Measurements from ENCODE around the gene TP53I3. TPM values are rescaled to one million over a fixed set of nuclear protein-coding genes. Genes with fewer than 3 reads are reported as not detected.
A peak's percentile ranks its signal among the peaks of the same experiment; 100 is the strongest.

Gene TP53I3
- total RNA-seq, 4 donors from 2014 or later: 3.3 to 7.6 (median 4.9) TPM

DNA sequence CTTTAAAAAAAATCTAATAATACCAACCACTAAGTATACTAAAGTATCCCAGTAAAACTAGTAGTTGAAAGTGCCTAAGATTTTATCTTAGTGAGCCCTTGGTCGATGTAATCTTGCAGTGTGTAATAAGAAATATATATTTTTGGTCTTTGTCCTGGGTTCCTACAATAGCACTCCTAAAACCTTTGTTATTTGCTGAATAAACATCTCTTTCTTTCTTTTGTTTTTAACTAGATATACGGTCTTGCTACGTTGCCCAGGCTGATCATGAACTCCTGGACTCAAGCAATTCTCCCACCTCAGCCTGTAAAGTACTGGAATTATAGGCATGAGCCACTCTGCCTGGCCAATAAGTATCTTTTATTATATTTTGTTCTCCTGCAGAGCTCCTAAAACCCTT lies 2.4 kb upstream of the TP53I3 start:
- in situ Hi-C loops (cut with MboI; ENCODE audit: low sequenced_read_pairs in 4 of 4) (loop anchor here (10.0 to 25.0 kb wide), 3 partner anchors 162 to 262 kb away; partner anchors contain the start of gene ATAD2B (in 1 of the 4)), intact Hi-C loops (cut with DNase I; ENCODE audit: low total_unique reads) (no loop called here)
- Histone ChIP-seq H3K4me1 (peaks cover 8 to 12% of the 10 kb centered on the region in 2 donors), H3K27me3 (no peaks in the 10 kb centered on the region), H3K4me3 (no peak overlapping the region), H3K36me3 (peaks cover 0 to 8% of the 10 kb centered on the region in 2 donors), H3K9me3 (no peaks in the 10 kb centered on the region), H3K27ac (no peak overlapping the region)
- ATAC-seq: no peak
- no peak for DNase-seq
- no peak for TF ChIP-seq POLR2A (IDR thresholded peaks at IDR 0.05)
- TF ChIP-seq, protein P1, sequence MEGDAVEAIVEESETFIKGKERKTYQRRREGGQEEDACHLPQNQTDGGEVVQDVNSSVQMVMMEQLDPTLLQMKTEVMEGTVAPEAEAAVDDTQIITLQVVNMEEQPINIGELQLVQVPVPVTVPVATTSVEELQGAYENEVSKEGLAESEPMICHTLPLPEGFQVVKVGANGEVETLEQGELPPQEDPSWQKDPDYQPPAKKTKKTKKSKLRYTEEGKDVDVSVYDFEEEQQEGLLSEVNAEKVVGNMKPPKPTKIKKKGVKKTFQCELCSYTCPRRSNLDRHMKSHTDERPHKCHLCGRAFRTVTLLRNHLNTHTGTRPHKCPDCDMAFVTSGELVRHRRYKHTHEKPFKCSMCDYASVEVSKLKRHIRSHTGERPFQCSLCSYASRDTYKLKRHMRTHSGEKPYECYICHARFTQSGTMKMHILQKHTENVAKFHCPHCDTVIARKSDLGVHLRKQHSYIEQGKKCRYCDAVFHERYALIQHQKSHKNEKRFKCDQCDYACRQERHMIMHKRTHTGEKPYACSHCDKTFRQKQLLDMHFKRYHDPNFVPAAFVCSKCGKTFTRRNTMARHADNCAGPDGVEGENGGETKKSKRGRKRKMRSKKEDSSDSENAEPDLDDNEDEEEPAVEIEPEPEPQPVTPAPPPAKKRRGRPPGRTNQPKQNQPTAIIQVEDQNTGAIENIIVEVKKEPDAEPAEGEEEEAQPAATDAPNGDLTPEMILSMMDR (IDR thresholded peaks at IDR 0.05 in 4 of 5, conservative IDR thresholded peaks at IDR 0.05 in 1 of 5): no peak

GRCh38 chr2:24086241-24086640 lies 1.6 kb upstream of the TP53I3 start:
- H3K27me3 ChIP-seq: no peaks in the 10 kb centered on the region
- DNase-seq: no peak
- peaks cover 0 to 11% of the 10 kb centered on the region in 2 donors for H3K36me3 ChIP-seq
- H3K4me1 ChIP-seq: peaks cover 8 to 12% of the 10 kb centered on the region in 2 donors
- intact Hi-C loops (cut with DNase I; ENCODE audit: low total_unique reads): no loop called here
- H3K27ac ChIP-seq: no peak overlapping the region
- H3K9me3 ChIP-seq: no peaks in the 10 kb centered on the region
- no peak for ATAC-seq
- in situ Hi-C loops (cut with MboI; ENCODE audit: low sequenced_read_pairs in 4 of 4): loop anchor here (10.0 to 25.0 kb wide), 3 partner anchors 161 to 261 kb away; partner anchors contain the start of gene ATAD2B (in 1 of the 4)
- no peak for TF ChIP-seq POLR2A (IDR thresholded peaks at IDR 0.05)
- TF ChIP-seq, protein P1 (IDR thresholded peaks at IDR 0.05 in 4 of 5, conservative IDR thresholded peaks at IDR 0.05 in 1 of 5): no peak
- H3K4me3 ChIP-seq: no peak overlapping the region

DNA sequence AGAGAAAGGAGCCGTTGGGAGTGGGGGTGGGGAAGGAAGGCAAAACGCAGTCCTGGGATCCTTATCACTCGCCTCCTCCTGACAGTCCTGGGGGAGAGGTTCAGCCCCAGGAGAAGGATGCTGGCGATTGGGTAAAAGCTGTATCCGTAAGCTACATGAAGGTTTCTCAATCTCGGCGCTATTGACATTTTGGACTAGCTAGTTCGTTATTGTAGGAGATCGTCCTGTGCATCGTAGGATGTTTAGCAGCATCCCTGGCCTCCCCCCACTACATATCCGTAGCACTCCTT lies 511 bp upstream of the TP53I3 start:
- Histone ChIP-seq H3K27me3 (no peaks in the 10 kb centered on the region), H3K36me3 (peaks cover 0 to 11% of the 10 kb centered on the region in 2 donors), H3K27ac (peak overlapping the region; percentile 67 to 82 (median 74)), H3K4me1 (peaks cover 8 to 12% of the 10 kb centered on the region in 2 donors), H3K4me3 (peak overlapping the region; percentile 50 to 68 (median 62)), H3K9me3 (no peaks in the 10 kb centered on the region)
- in situ Hi-C loops (cut with MboI; ENCODE audit: low sequenced_read_pairs in 4 of 4): loop anchor here (10.0 to 25.0 kb wide), 3 partner anchors 160 to 260 kb away; partner anchors contain the start of gene ATAD2B (in 1 of the 4)
- ATAC-seq: no peak
- intact Hi-C loops (cut with DNase I; ENCODE audit: low total_unique reads): loop anchor here (2.0 kb wide), 4 partner anchors 38 to 260 kb away; partner anchors contain the start of genes FAM228B, PFN4 and WDCP
- no peak for DNase-seq
- no peak for TF ChIP-seq POLR2A (IDR thresholded peaks at IDR 0.05)
- TF ChIP-seq, protein P1 (IDR thresholded peaks at IDR 0.05 in 4 of 5, conservative IDR thresholded peaks at IDR 0.05 in 1 of 5): no peak

- Histone ChIP-seq H3K4me1 (peaks cover 8 to 12% of the 10 kb centered on the region in 2 donors), H3K27me3 (no peaks in the 10 kb centered on the region), H3K9me3 (no peaks in the 10 kb centered on the region), H3K36me3 (peaks cover 0 to 11% of the 10 kb centered on the region in 2 donors), H3K4me3 (peak overlapping the region; percentile 50 to 68 (median 62)), H3K27ac (peak overlapping the region; percentile 67 to 82 (median 74))
- intact Hi-C loops (cut with DNase I; ENCODE audit: low total_unique reads): loop anchor here (1.0 to 2.0 kb wide), 5 partner anchors 37 to 259 kb away; partner anchors contain the start of genes ATAD2B, FAM228B, PFN4 and WDCP
- no peak for TF ChIP-seq POLR2A (IDR thresholded peaks at IDR 0.05)
- TF ChIP-seq, protein P1 (IDR thresholded peaks at IDR 0.05 in 4 of 5, conservative IDR thresholded peaks at IDR 0.05 in 1 of 5): no peak
- in situ Hi-C loops (cut with MboI; ENCODE audit: low sequenced_read_pairs in 4 of 4): loop anchor here (10.0 to 25.0 kb wide), 3 partner anchors 159 to 259 kb away; partner anchors contain the start of gene ATAD2B (in 1 of the 4)
- ATAC-seq (peak in 1 of 2 donors; percentile 62), DNase-seq (no peak)
Measured at GRCh38 chr2:24083567-24084385, 858 bp downstream of the TP53I3 start.
